SJSA1 (cell line): ENCODE measurements around the gene GID8. TPM values are rescaled to one million over a fixed set of nuclear protein-coding genes. Genes with fewer than 3 reads are reported as not detected.

Experiments
- DNase-seq, 2 experiments: peaks; one replicate each; pipeline ENCODE4 v3.0.0-alpha.2; 2015 to 2020; ENCODE audit warnings: low spot score in 2 of 2, low read depth in 1 of 2
- H3K27ac ChIP-seq: fragments of 250-450 bp; sonication (Bioruptor Pico); 2 replicates; pipeline ENCODE4 v1.5.1; 2020; ENCODE audit warnings: mild to moderate bottlenecking, moderate library complexity
- H3K27me3 ChIP-seq: fragments of 250-450 bp; sonication (Bioruptor Pico); replicated peaks from 2 replicates; pipeline ENCODE4 v1.5.1; 2020; ENCODE audit warnings: mild to moderate bottlenecking, moderate library complexity
- H3K36me3 ChIP-seq: fragments of 250-450 bp; sonication (Bioruptor Pico); 2 replicates; pipeline ENCODE4 v1.5.1; 2020; ENCODE audit warnings: mild to moderate bottlenecking
- H3K4me1 ChIP-seq: fragments of 250-450 bp; sonication (Bioruptor Pico); replicated peaks from 2 replicates; pipeline ENCODE4 v1.6.1; 2021; ENCODE audit warnings: mild to moderate bottlenecking
- H3K4me3 ChIP-seq: fragments of 250-450 bp; sonication (Bioruptor Pico); 2 replicates; pipeline ENCODE4 v1.5.1; 2020; ENCODE audit warnings: mild to moderate bottlenecking
- H3K9me3 ChIP-seq: fragments of 250-450 bp; sonication (Bioruptor Pico); replicated peaks from 2 replicates; pipeline ENCODE4 v1.5.1; 2020; ENCODE audit warnings: mild to moderate bottlenecking
- total RNA-seq: library from RNA; depleted of rRNA; stranded (reverse); fragments of >200 nt; shearing (Covaris generic); gene quantifications from 2 replicates; pipeline ENCODE4 v1.2.3, GENCODE V29; 2014; rRNA removed

GID8 gene
- 14.2 and 20.7 TPM in 2 replicates for total RNA-seq

GRCh38 chr20:62938105-62938888, at the start of gene GID8:
TSS of gene GID8 (plus strand) at chr20:62938147. CDS start at chr20:62941503, 3,356 bp downstream.
- peak within 1 kb of the TSS; percentile 83 for H3K4me3 ChIP-seq
- peaks cover 60% of the 10 kb centered on the region for H3K36me3 ChIP-seq
- peaks cover 14% of the 10 kb centered on the region; the same call in 1 of the 2 replicates for H3K4me1 ChIP-seq
- no peaks in the 10 kb centered on the region for H3K9me3 ChIP-seq
- no peaks in the 10 kb centered on the region for H3K27me3 ChIP-seq
- peak within 1 kb of the TSS; percentile 83 for H3K27ac ChIP-seq
- peak in 1 of 2 experiments; percentile 60 for DNase-seq

- DNase-seq: no peak
These were observed 49.5 kb upstream of the GID8 start for GRCh38 chr20:62888406-62888805.

DNA sequence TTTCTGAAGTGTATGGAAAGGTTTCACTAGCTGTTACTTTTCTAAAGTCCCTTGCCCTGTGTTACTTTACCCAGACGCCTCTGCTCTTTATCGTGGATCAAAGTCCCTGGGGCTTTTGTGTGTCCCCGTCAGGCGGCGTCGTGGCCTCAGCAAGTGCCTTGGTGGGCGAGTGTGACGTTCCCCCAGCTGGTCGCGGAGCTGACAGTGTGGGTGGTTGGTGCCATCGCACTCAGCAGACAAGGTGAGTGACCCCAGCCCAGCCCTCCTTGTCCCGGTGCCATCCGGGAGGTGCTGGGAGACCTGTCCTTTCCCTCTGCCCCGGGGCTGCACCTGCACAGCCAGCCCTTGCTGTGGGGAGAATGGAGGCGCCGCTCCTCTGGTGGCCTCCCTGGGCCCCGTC, 49.0 kb upstream of the GID8 start:
- Histone ChIP-seq H3K4me1 (peaks cover 15% of the 10 kb centered on the region), H3K9me3 (no peaks in the 10 kb centered on the region), H3K27me3 (no peaks in the 10 kb centered on the region), H3K27ac (no peak overlapping the region), H3K36me3 (peaks cover 84% of the 10 kb centered on the region), H3K4me3 (no peak overlapping the region)
- no peak for DNase-seq

More at GRCh38 chr20:62888406-62888805, 49.5 kb upstream of the GID8 start:
- peaks cover 79% of the 10 kb centered on the region for H3K36me3 ChIP-seq
- no peaks in the 10 kb centered on the region for H3K9me3 ChIP-seq
- no peaks in the 10 kb centered on the region for H3K27me3 ChIP-seq
- no peak overlapping the region for H3K4me3 ChIP-seq
- H3K4me1 ChIP-seq: peaks cover 15% of the 10 kb centered on the region
- H3K27ac ChIP-seq: no peak overlapping the region

- no peak for DNase-seq
- Histone ChIP-seq H3K9me3 (no peaks in the 10 kb centered on the region), H3K27me3 (no peaks in the 10 kb centered on the region), H3K4me1 (peaks cover 15% of the 10 kb centered on the region), H3K4me3 (no peak overlapping the region), H3K36me3 (peaks cover 89% of the 10 kb centered on the region), H3K27ac (no peak overlapping the region)
These were observed 48.5 kb upstream of the GID8 start for GRCh38 chr20:62889411-62889810.

GRCh38 chr20:62889871-62890270, 48.1 kb upstream of the GID8 start:
- DNase-seq: no peak
- H3K36me3 ChIP-seq: peaks cover 94% of the 10 kb centered on the region
- H3K9me3 ChIP-seq: no peaks in the 10 kb centered on the region
- no peak overlapping the region for H3K4me3 ChIP-seq
- peaks cover 15% of the 10 kb centered on the region for H3K4me1 ChIP-seq
- H3K27me3 ChIP-seq: no peaks in the 10 kb centered on the region
- no peak overlapping the region for H3K27ac ChIP-seq

- H3K36me3 ChIP-seq: peaks cover 94% of the 10 kb centered on the region
- DNase-seq: no peak
- peaks cover 15% of the 10 kb centered on the region for H3K4me1 ChIP-seq
- no peaks in the 10 kb centered on the region for H3K27me3 ChIP-seq
- H3K4me3 ChIP-seq: no peak overlapping the region
- no peak overlapping the region for H3K27ac ChIP-seq
- no peaks in the 10 kb centered on the region for H3K9me3 ChIP-seq
These were observed 47.5 kb upstream of the GID8 start for GRCh38 chr20:62890444-62890843.

DNA sequence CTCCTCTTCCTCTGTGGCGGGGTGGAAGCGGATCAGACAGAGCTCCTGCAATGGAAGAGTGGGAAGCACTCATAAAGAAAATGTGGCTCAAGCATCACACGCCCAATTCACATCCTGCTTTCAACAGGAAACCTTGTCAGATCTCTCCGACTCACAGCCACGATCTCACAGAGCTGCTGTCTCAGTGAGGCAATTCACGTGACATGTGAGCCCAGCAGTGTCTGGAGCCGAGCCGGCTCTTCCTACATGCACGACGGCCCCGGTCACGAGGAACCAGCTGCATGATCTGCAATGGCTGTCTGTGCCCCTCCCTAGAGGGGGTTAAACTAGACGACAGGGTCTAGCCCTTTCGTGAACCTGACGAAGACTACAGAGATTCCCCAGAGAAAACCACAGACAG, 46.8 kb upstream of the GID8 start:
- peaks cover 15% of the 10 kb centered on the region for H3K4me1 ChIP-seq
- no peaks in the 10 kb centered on the region for H3K9me3 ChIP-seq
- H3K4me3 ChIP-seq: no peak overlapping the region
- no peaks in the 10 kb centered on the region for H3K27me3 ChIP-seq
- H3K27ac ChIP-seq: no peak overlapping the region
- no peak for DNase-seq
- peaks cover 89% of the 10 kb centered on the region for H3K36me3 ChIP-seq

- H3K9me3 ChIP-seq: no peaks in the 10 kb centered on the region
- H3K36me3 ChIP-seq: peaks cover 76% of the 10 kb centered on the region
- no peaks in the 10 kb centered on the region for H3K27me3 ChIP-seq
- H3K27ac ChIP-seq: no peak overlapping the region
- no peak overlapping the region for H3K4me3 ChIP-seq
- H3K4me1 ChIP-seq: peaks cover 7% of the 10 kb centered on the region
- no peak for DNase-seq
These were observed 45.3 kb upstream of the GID8 start for GRCh38 chr20:62892348-62893304.

DNA sequence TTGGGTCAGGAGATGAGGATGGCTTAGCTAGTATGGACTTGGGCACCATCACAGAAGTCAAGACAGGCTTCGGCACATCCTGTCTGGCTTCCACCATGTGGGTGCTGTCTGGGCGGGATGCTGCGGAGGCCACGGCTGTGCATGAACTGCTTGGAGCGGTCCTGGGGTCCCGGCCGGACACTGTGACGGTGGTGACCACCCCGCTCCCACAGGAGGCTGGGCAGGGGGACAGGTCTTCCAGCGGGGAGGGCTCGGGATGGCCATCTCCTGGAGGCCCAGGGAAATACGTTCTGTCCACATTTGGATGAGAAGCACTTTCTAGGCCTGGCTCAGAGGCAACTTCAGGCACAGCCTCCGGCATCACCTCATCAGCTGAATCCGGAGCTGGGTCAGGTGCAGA, 44.2 kb upstream of the GID8 start:
- no peak for DNase-seq
- Histone ChIP-seq H3K4me1 (no peaks in the 10 kb centered on the region), H3K36me3 (peaks cover 65% of the 10 kb centered on the region)

GRCh38 chr20:62894261-62894660, 43.7 kb upstream of the GID8 start:
- no peaks in the 10 kb centered on the region for H3K27me3 ChIP-seq
- no peaks in the 10 kb centered on the region for H3K9me3 ChIP-seq
- H3K36me3 ChIP-seq: peaks cover 59% of the 10 kb centered on the region
- H3K4me3 ChIP-seq: no peak overlapping the region
- H3K4me1 ChIP-seq: no peaks in the 10 kb centered on the region
- no peak for DNase-seq
- H3K27ac ChIP-seq: no peak overlapping the region

More for the DNA sequence above, 44.2 kb upstream of the GID8 start:
- no peaks in the 10 kb centered on the region for H3K27me3 ChIP-seq
- H3K9me3 ChIP-seq: no peaks in the 10 kb centered on the region
- H3K4me3 ChIP-seq: no peak overlapping the region
- no peak overlapping the region for H3K27ac ChIP-seq

DNA sequence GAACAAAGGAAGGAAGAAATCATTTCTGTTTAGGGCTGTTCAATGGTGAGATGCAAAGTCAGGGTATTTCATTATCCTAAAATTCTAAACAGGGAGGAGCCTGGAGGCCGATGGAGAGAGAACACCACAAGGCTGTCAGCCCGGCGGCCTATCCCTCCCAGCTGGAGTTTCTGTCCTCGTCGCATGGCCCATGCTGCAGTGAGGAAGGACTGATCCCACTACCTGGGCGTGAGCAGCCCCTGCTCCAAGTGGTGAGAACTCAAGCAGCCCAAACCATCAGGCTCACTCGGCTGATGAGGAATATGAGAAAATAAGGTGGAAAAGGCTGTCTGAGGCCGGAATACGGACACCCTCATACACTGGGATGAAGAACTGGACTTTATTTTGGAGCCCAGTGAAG, 42.4 kb upstream of the GID8 start:
- Histone ChIP-seq H3K4me1 (peaks cover 7% of the 10 kb centered on the region), H3K27ac (no peak overlapping the region), H3K9me3 (no peaks in the 10 kb centered on the region), H3K36me3 (peaks cover 47% of the 10 kb centered on the region), H3K27me3 (no peaks in the 10 kb centered on the region), H3K4me3 (no peak overlapping the region)
- DNase-seq: no peak

GRCh38 chr20:62896526-62896925, 41.4 kb upstream of the GID8 start:
- peaks cover 45% of the 10 kb centered on the region for H3K36me3 ChIP-seq
- DNase-seq: no peak
- no peak overlapping the region for H3K27ac ChIP-seq
- H3K27me3 ChIP-seq: no peaks in the 10 kb centered on the region
- peaks cover 11% of the 10 kb centered on the region for H3K4me1 ChIP-seq
- H3K9me3 ChIP-seq: no peaks in the 10 kb centered on the region
- no peak overlapping the region for H3K4me3 ChIP-seq

- Histone ChIP-seq H3K36me3 (peaks cover 45% of the 10 kb centered on the region), H3K4me1 (peaks cover 11% of the 10 kb centered on the region), H3K9me3 (no peaks in the 10 kb centered on the region)
These were observed 40.3 kb upstream of the GID8 start for GRCh38 chr20:62897666-62898065.

More at GRCh38 chr20:62897666-62898065, 40.3 kb upstream of the GID8 start:
- H3K27me3 ChIP-seq: no peaks in the 10 kb centered on the region
- no peak overlapping the region for H3K4me3 ChIP-seq
- DNase-seq: no peak
- H3K27ac ChIP-seq: no peak overlapping the region
